Activated T-helper 9 cell treated with anti-CD3 and anti-CD28 coated beads, Interleukin-2, amount 50 U/mL, for 16 hours (primary cell): ENCODE measurements around the gene ZDHHC11B.
"Not testable (repeated sequence)": the region's sequence is repeated elsewhere in the genome, so short reads cannot be mapped to it uniquely, and the experiment has no call there.

ENCODE experiments used
- DNase-seq: peaks from one replicate; pipeline ENCODE4 v3.0.0-alpha.2; 2020; ENCODE audit warnings: low read depth

ZDHHC11B gene

GRCh38 chr5:684751-685216 lies 99.7 kb downstream of the ZDHHC11B start:
- DNase-seq = no peak

GRCh38 chr5:683551-684481 lies 100.7 kb downstream of the ZDHHC11B start:
- no peak for DNase-seq

GRCh38 chr5:682651-683358 lies 101.7 kb downstream of the ZDHHC11B start:
- not testable (repeated sequence) for DNase-seq

- not testable (repeated sequence) for DNase-seq
These were observed 102.3 kb downstream of the ZDHHC11B start for GRCh38 chr5:682216-682615.

GRCh38 chr5:681317-682191 lies 103.0 kb downstream of the ZDHHC11B start:
- not testable (repeated sequence) for DNase-seq

GRCh38 chr5:680836-681235 lies 103.7 kb downstream of the ZDHHC11B start:
- not testable (repeated sequence) for DNase-seq

GRCh38 chr5:680118-680795 lies 104.3 kb downstream of the ZDHHC11B start:
- not testable (repeated sequence) for DNase-seq

GRCh38 chr5:679166-679895 lies 105.2 kb downstream of the ZDHHC11B start:
- not testable (repeated sequence) for DNase-seq

DNA sequence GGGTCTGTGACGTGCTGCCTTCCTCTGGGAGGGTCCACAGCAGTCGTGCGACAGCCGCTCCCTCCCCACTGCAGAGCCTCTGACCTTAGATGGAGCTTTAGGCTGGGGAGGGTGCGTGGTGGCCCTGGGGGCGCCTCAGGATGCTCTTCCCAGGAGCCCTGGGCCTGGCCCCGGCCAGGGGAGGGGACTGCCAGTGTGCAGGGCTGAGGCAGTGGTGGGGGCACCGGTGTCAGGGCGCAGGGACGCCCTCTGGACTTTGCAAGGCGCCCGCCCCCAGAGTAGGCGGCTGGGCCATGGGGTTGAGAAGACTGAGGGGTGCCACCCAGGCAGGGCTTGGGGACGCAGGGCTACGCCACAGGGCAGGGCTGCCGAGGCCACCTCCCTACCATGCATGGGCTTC lies 106.0 kb downstream of the ZDHHC11B start:
- DNase-seq = not testable (repeated sequence)

GRCh38 chr5:677131-678101 lies 107.1 kb downstream of the ZDHHC11B start:
- no peak for DNase-seq

GRCh38 chr5:676699-677076 lies 107.8 kb downstream of the ZDHHC11B start:
- DNase-seq = no peak

DNA sequence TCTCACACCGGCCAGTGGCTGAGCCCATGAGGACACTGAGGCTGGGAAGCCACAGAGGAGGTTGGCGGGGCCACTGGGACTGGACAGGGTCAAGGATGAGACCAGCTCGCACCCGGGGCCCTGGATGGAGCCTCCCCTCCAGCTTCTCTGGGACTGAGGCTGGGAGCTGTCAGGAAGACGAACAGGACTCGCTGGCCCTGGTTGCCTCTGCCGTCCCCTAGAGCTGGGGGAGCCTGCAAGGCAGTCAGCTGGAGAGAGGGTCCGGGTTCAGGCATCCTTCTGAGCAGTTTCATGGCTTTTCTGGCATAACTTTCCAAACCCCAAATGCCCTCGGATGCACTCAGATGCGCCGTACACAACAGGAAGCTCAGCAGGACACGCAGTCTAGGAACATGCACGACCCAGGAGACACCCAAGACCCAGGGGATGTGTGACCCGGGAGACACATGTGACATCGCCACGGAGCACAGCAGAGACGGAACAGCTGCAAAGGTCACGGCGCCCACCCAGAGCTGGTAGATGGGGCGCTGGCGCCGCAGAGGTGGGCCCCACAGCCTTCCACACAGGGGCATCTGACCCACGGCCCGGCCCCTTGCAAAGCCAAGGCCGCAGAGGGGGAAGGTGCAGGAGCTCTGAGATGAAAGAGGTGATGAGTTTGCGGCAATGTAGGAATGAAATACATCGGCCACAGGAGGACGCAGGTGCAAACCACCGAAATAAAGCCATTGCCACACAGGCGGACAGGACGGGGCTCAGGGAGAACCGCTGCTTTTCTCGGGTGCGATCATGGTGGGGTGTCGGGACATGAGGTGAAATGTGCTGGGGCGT lies 108.4 kb downstream of the ZDHHC11B start:
- DNase-seq = no peak

DNA sequence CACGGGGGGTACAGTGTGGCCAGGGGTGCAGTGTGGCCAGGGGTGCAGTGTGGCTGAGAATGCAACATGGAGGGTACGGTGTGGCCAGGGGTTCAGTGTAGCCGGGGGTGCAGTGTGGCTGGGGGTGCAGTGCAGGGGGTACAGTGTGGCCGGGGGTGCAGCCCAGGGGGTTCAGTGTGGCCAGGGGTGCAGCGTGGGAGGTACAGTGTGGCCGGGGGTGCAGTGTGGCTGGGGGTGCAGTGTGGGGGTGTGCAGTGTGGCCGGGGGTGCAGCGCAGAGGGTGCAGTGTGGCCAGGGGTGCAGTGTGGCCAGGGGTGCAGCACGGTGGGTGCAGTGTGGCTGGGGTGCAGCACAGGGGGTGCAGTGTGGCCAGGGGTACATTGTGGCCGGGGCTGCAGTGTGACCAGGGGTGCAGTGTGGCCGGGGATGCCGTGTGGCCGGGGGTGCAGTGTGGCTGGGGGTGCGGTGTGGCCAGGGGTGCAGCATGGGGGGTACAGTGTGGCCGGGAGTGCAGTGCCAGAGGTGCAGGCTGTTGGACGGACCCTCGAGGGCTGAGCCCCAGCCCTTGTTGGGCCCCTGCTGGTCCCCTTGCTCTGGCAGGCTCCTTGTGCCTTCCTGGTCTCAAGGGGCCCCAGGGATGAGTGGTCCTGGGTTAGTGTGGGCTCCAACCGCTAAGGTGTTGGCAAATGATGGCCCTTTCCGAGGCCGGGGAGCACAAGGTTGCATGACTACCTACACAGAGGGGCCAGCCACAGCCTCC lies 109.2 kb downstream of the ZDHHC11B start:
- no peak for DNase-seq

DNA sequence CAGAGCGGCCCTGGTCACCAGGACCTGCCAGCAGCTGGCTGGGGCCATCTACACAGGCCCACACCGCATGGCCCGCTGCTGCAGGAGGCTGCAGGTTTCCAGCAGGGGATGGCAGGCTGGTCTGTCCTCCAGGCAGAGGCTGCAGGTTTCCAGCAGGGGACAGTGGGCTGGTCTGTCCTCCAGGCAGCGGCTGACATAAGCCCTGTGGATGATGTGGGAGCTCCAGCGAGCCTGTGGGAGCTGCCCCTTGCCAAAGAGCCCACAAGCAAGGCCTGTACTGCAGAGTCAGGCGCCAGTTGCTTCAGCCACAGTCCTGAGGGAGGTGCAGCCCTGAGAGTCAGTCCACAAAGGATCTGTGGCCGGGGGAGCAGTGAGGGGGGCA lies 109.9 kb downstream of the ZDHHC11B start:
- no peak for DNase-seq

- DNase-seq = no peak
These were observed 110.5 kb downstream of the ZDHHC11B start for GRCh38 chr5:673831-674629.

DNA sequence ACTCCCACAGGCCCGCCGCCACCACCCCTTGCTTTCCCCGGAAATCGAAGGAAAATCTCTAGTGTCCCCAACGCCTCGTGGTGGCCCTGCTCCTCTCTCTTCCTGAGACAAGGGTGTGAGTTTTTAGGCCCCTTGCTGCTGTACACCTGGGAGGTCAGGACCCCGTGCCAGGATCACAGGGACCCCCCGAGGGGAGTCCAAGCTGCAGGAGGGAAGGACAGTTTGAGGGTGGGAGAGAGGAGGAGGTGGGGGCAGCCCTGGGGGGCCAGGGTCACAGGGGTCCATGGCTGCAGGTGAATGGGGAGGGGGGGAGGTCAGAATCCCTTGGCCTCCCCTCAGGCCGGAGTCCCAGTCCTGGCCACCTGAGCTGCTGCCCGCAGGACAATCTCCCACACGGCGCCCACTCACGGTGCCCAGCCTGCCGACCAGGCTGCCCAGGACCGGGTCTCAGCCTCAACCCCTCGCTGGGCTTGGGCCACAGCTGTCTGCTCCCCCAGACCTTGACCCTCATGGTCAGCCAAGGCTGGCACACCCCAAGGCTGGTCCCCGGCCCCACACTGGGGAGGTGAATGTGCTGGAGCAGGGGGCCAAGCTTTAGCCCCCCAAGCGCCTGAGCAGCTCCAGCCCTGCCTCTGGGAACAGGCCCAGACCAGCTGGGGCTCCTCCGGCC lies 111.2 kb downstream of the ZDHHC11B start:
- DNase-seq = no peak
